Lower leg skin (tissue), 4 donors: ENCODE data around the gene PLEKHA8. TPM values are rescaled to one million over a fixed set of nuclear protein-coding genes. Genes with fewer than 3 reads are reported as not detected.

Experiments
- DNase-seq, 2 donors: peaks; one replicate each; pipeline ENCODE4 v3.0.0-alpha.2; 2019; ENCODE audit warnings: low spot score in 2 of 2
- H3K4me3 ChIP-seq: fragments of 200-600 bp; sonication (generic); 2 replicates; pipeline ENCODE4 v1.5.1; 2017; ENCODE audit warnings: mild to moderate bottlenecking, low read depth; ENCODE audit not compliant: poor library complexity, severe bottlenecking
- CTCF ChIP-seq, 3 donors: fragments of 450-650 bp; IDR thresholded peaks; one replicate each; pipeline ENCODE4 v1.5.1; 2016; ENCODE audit warnings: antibody characterized with exemption in 3 of 3, mild to moderate bottlenecking in 3 of 3, moderate library complexity in 2 of 3
- POLR2A ChIP-seq, 2 donors: fragments of 450-650 bp; IDR thresholded peaks; one replicate each; pipeline ENCODE4 v1.6.1; 2016 to 2017; ENCODE audit warnings: antibody characterized with exemption in 2 of 2, mild to moderate bottlenecking in 1 of 2, moderate library complexity in 1 of 2
- WGBS, 2 donors: methylation state at CpG; one replicate each; pipeline ENCODE4 v1.1.5; 2018; 5-methylcytosine and 5-hydroxymethylcytosine counted together
- intact Hi-C: fragments of 100-400 bp; cut with DNase I; formaldehyde crosslinking; loops from one replicate; pipeline ENCODE4 v1.15.0; 2023; ENCODE audit warnings: low total_unique reads
- total RNA-seq, 4 donors: library from RNA; depleted of rRNA; stranded (reverse); fragments of >200 nt; gene quantifications; one replicate each; pipeline ENCODE4 v1.1.0, GENCODE V29; 2016

Gene PLEKHA8
- total RNA-seq, 4 donors from 2014 or later, result 6.0 to 10.9 (median 6.5) TPM

DNA sequence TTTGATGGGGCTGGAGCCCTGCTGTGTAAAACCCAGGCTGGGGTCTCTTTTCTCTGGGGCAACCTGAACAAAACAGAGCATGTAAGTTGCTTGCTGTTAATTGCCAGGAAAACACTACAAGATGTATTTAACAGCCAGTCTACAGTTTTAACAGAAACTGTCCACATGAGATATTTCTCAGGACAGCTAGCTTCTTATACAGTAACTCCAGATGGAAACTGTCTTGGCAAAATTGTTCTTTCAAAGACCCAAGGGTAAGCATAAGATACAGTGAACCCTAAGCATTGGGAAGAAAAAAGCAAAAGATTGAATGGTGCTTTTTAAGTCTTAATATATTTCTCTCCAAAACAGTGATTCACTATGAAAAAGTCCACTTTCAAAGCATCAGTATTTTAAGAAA lies 9.8 kb upstream of the PLEKHA8 start:
- intact Hi-C loops, result no loop called here
- no peak overlapping the region for H3K4me3 ChIP-seq
- TF ChIP-seq CTCF (IDR thresholded peaks at IDR 0.05) (no peak), POLR2A (IDR thresholded peaks at IDR 0.05) (no peak)
- DNase-seq, result no peak

- 80 to 92% methylated on average over 1 of the region's 1 CpG for WGBS, 2 donors
- intact Hi-C loops, result no loop called here
- TF ChIP-seq CTCF (IDR thresholded peaks at IDR 0.05) (no peak), POLR2A (IDR thresholded peaks at IDR 0.05) (no peak)
- no peak for DNase-seq
- H3K4me3 ChIP-seq, result no peak overlapping the region
These were observed 8.8 kb upstream of the PLEKHA8 start for GRCh38 chr7:30019387-30019786.

DNA sequence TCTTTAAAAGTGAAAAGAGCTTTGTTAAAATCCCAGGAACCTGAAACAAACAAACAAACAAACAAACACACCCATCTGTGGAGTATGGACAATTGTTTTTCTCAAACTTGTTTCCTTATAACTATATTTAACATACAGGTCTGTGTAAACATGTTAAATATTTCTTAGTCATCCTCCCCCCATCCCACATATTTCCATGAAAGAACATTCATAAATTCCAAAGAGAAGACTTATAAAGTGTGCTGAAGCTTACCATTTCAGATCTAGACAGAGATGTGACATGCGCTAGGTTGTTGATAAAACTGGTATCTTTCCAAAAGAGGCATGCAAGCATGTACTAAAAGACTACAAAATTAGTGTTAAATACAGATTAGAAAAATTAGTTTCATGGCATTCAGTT lies 8.3 kb upstream of the PLEKHA8 start:
- TF ChIP-seq POLR2A (IDR thresholded peaks at IDR 0.05) (no peak), CTCF (IDR thresholded peaks at IDR 0.05) (no peak)
- no peak for DNase-seq
- WGBS, 2 donors, result 84 to 86% methylated on average over 1 of the region's 1 CpG
- intact Hi-C loops, result no loop called here
- no peak overlapping the region for H3K4me3 ChIP-seq

GRCh38 chr7:30020535-30020934 lies 7.7 kb upstream of the PLEKHA8 start:
- no peak overlapping the region for H3K4me3 ChIP-seq
- no peak for TF ChIP-seq CTCF (IDR thresholded peaks at IDR 0.05)
- TF ChIP-seq POLR2A (IDR thresholded peaks at IDR 0.05), result no peak
- intact Hi-C loops, result no loop called here
- no peak for DNase-seq
- 35 to 40% methylated on average over 1 of the region's 1 CpG for WGBS, 2 donors

DNA sequence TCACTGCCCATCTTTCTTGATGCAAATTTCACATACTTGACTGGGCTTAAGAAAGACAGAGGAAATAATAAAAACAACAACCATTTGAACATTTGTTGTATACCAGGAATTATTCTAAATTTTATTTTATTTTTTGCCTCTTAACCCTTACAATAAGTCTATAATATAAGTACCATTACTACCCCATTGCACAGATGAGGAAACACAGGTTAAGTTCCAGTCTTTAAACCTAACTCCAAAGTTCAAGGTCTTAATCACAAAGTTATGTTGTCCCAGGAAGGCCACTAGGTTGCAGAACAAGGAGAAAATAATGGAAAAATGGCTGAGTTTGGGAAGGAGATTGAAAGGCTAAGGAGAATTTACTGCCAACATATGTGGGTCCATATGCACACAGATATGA lies 5.2 kb upstream of the PLEKHA8 start:
- TF ChIP-seq CTCF (IDR thresholded peaks at IDR 0.05) (no peak), POLR2A (IDR thresholded peaks at IDR 0.05) (no peak)
- intact Hi-C loops, result no loop called here
- no peak overlapping the region for H3K4me3 ChIP-seq
- no peak for DNase-seq

GRCh38 chr7:30023524-30023923 lies 4.7 kb upstream of the PLEKHA8 start:
- WGBS, 2 donors, result 92 to 94% methylated on average over 6 of the region's 6 CpGs

More at GRCh38 chr7:30023524-30023923, 4.7 kb upstream of the PLEKHA8 start:
- DNase-seq, result no peak
- H3K4me3 ChIP-seq, result no peak overlapping the region
- TF ChIP-seq POLR2A (IDR thresholded peaks at IDR 0.05) (no peak), CTCF (IDR thresholded peaks at IDR 0.05) (no peak)
- intact Hi-C loops, result no loop called here
